H9 (cell line): ENCODE results near the gene IREB2. TPM values are rescaled to one million over a fixed set of nuclear protein-coding genes. Genes with fewer than 3 reads are reported as not detected.

Experiments
- DNase-seq: peaks from one replicate; pipeline ENCODE4 v3.0.0-alpha.2; 2017
- H2AFZ ChIP-seq: one replicate; pipeline ENCODE4 v1.6.1; 2013; ENCODE audit warnings: mild to moderate bottlenecking, low read length, control low read depth, moderate library complexity
- H2AK5ac ChIP-seq: 2 replicates; pipeline ENCODE4 v1.6.1; 2013; ENCODE audit warnings: low read length, control low read depth, mixed read lengths; ENCODE audit not compliant: insufficient read length
- H2BK120ac ChIP-seq: one replicate; pipeline ENCODE4 v1.6.1; 2013; ENCODE audit warnings: low read depth, mild to moderate bottlenecking, low read length, control low read depth, inconsistent platforms; ENCODE audit not compliant: poor library complexity, severe bottlenecking
- H2BK12ac ChIP-seq: 2 replicates; pipeline ENCODE4 v1.6.1; 2013; ENCODE audit warnings: low read length, control low read depth, mixed read lengths, low read depth; ENCODE audit not compliant: insufficient read length
- H2BK15ac ChIP-seq: 2 replicates; pipeline ENCODE4 v1.6.1; 2013; ENCODE audit warnings: low read depth, low read length, control low read depth
- H2BK20ac ChIP-seq: one replicate; pipeline ENCODE4 v1.6.1; 2013; ENCODE audit warnings: low read depth, mild to moderate bottlenecking, low read length, control low read depth, inconsistent platforms; ENCODE audit not compliant: poor library complexity, severe bottlenecking
- H2BK5ac ChIP-seq: 2 replicates; pipeline ENCODE4 v1.6.1; 2013; ENCODE audit warnings: low read length, control low read depth, mixed read lengths; ENCODE audit not compliant: insufficient read length
- H3K14ac ChIP-seq: 2 replicates; pipeline ENCODE4 v1.6.1; 2013; ENCODE audit warnings: low read length, control low read depth; ENCODE audit not compliant: insufficient read depth
- H3K18ac ChIP-seq: 2 replicates; pipeline ENCODE4 v1.6.1; 2013; ENCODE audit warnings: low read depth, mild to moderate bottlenecking, mixed read lengths, low read length, control low read depth; ENCODE audit not compliant: insufficient read length
- H3K23ac ChIP-seq: 2 replicates; pipeline ENCODE4 v1.6.1; 2013; ENCODE audit warnings: low read length, control low read depth, mixed read lengths, low read depth; ENCODE audit not compliant: insufficient read length
- H3K23me2 ChIP-seq: 2 replicates; pipeline ENCODE4 v1.6.1; 2013; ENCODE audit warnings: low read depth, mild to moderate bottlenecking, mixed read lengths, low read length, control low read depth; ENCODE audit not compliant: insufficient read length, poor library complexity, severe bottlenecking
- H3K27ac ChIP-seq: 2 replicates; pipeline ENCODE4 v1.5.1; 2013; ENCODE audit warnings: low read length, control low read depth, mixed read lengths, low read depth; ENCODE audit not compliant: insufficient read length
- H3K27me3 ChIP-seq: 2 replicates; pipeline ENCODE4 v1.6.1; 2013; ENCODE audit warnings: low read length, control low read depth, inconsistent platforms; ENCODE audit not compliant: insufficient read depth
- H3K4ac ChIP-seq: 2 replicates; pipeline ENCODE4 v1.6.1; 2013; ENCODE audit warnings: low read depth, mild to moderate bottlenecking, control low read depth, inconsistent platforms, low read length, moderate library complexity
- H3K4me1 ChIP-seq: 2 replicates; pipeline ENCODE4 v1.6.1; 2013; ENCODE audit warnings: low read length, control low read depth, inconsistent platforms; ENCODE audit not compliant: insufficient read depth
- H3K4me2 ChIP-seq: 2 replicates; pipeline ENCODE4 v1.6.1; 2013; ENCODE audit warnings: low read length, control low read depth, mixed read lengths; ENCODE audit not compliant: insufficient read length, insufficient read depth
- H3K56ac ChIP-seq: 2 replicates; pipeline ENCODE4 v1.6.1; 2013; ENCODE audit warnings: low read depth, mild to moderate bottlenecking, mixed read lengths, low read length, control low read depth; ENCODE audit not compliant: insufficient read length
- H3K79me1 ChIP-seq: 2 replicates; pipeline ENCODE4 v1.6.1; 2013; ENCODE audit warnings: low read depth, mild to moderate bottlenecking, moderate library complexity, low read length, control low read depth, inconsistent platforms; ENCODE audit not compliant: insufficient read depth, poor library complexity, severe bottlenecking
- H3K79me2 ChIP-seq: 2 replicates; pipeline ENCODE4 v1.6.1; 2013; ENCODE audit warnings: low read length, control low read depth, inconsistent platforms; ENCODE audit not compliant: insufficient read depth
- H3K9ac ChIP-seq: 2 replicates; pipeline ENCODE4 v1.6.1; 2013; ENCODE audit warnings: low read length, control low read depth, mixed read lengths; ENCODE audit not compliant: insufficient read length; ENCODE audit errors: extremely low read depth
- H3K9me3 ChIP-seq: one replicate; pipeline ENCODE4 v1.6.1; 2013; ENCODE audit warnings: low read depth, low read length, inconsistent platforms; ENCODE audit not compliant: control insufficient read depth
- H3T11ph ChIP-seq: one replicate; pipeline ENCODE4 v1.6.1; 2013; ENCODE audit warnings: mild to moderate bottlenecking, low read length, control low read depth, inconsistent platforms
- H4K20me1 ChIP-seq: one replicate; pipeline ENCODE4 v1.6.1; 2013; ENCODE audit not compliant: control insufficient read depth, insufficient read length, insufficient read depth
- H4K5ac ChIP-seq: 2 replicates; pipeline ENCODE4 v1.6.1; 2013; ENCODE audit warnings: low read depth, mild to moderate bottlenecking, mixed read lengths, low read length, control low read depth; ENCODE audit not compliant: insufficient read length
- H4K8ac ChIP-seq: replicated peaks from 2 replicates; pipeline ENCODE4 v1.6.1; 2013; ENCODE audit warnings: low read length, control low read depth, mixed read lengths, low read depth; ENCODE audit not compliant: insufficient read length
- H4K91ac ChIP-seq: 2 replicates; pipeline ENCODE4 v1.6.1; 2013; ENCODE audit warnings: low read depth, mild to moderate bottlenecking, moderate library complexity, mixed read lengths, low read length, control low read depth; ENCODE audit not compliant: insufficient read length
- H3K27ac Mint-ChIP-seq, 3 experiments: 2 replicates in 2 of 3; 3 replicates in 1 of 3; pipeline ENCODE4 v1.8.0; 2020 to 2021; ENCODE audit warnings: mixed read lengths in 3 of 3, mild to moderate bottlenecking in 1 of 3, moderate library complexity in 1 of 3
- H3K27me3 Mint-ChIP-seq: 2 replicates; pipeline ENCODE4 v1.8.0; 2021; ENCODE audit warnings: low read depth, mild to moderate bottlenecking, moderate library complexity, mixed read lengths
- H3K36me3 Mint-ChIP-seq, 3 experiments: 2 replicates in 2 of 3; 3 replicates in 1 of 3; pipeline ENCODE4 v1.8.0; 2020 to 2021; ENCODE audit warnings: low read depth in 3 of 3, mixed read lengths in 3 of 3; ENCODE audit not compliant: insufficient read depth in 1 of 3
- H3K4me1 Mint-ChIP-seq, 2 experiments: 2 replicates each; pipeline ENCODE4 v1.8.0; 2020; ENCODE audit warnings: mixed read lengths in 2 of 2
- H3K4me3 Mint-ChIP-seq, 2 experiments: 2 replicates in 1 of 2; 3 replicates in 1 of 2; pipeline ENCODE4 v1.8.0; 2020 to 2021; ENCODE audit warnings: mild to moderate bottlenecking in 2 of 2, mixed read lengths in 2 of 2, moderate library complexity in 1 of 2
- H3K9me3 Mint-ChIP-seq, 2 experiments: 2 replicates in 1 of 2; 3 replicates in 1 of 2; pipeline ENCODE4 v1.8.0; 2020; ENCODE audit warnings: mild to moderate bottlenecking in 2 of 2, mixed read lengths in 2 of 2, moderate library complexity in 1 of 2
- WGBS: extraction: QIAGEN DNeasy Blood & Tissue Kit; methylation state at CpG from one replicate; pipeline ENCODE4 v1.1.7; 2013; ENCODE audit warnings: missing lambda C conversion rate, low lambda C conversion rate, mixed read lengths; ENCODE audit not compliant: insufficient read length; ENCODE audit errors: extremely low coverage; 5-methylcytosine and 5-hydroxymethylcytosine counted together
- total RNA-seq: library from RNA; stranded (reverse); gene quantifications from 2 replicates; pipeline ENCODE4 v1.2.1, GENCODE V29; 2021
- TF ChIP-seq, protein P1 (sequence below): fragments of 200-600 bp; sonication (generic); conservative IDR thresholded peaks from 3 replicates; pipeline ENCODE4 v1.8.0; 2021; ENCODE audit warnings: antibody characterized with exemption, mild to moderate bottlenecking

Gene IREB2
- total RNA-seq, 1 experiment from 2014 or later = 87.6 TPM

DNA sequence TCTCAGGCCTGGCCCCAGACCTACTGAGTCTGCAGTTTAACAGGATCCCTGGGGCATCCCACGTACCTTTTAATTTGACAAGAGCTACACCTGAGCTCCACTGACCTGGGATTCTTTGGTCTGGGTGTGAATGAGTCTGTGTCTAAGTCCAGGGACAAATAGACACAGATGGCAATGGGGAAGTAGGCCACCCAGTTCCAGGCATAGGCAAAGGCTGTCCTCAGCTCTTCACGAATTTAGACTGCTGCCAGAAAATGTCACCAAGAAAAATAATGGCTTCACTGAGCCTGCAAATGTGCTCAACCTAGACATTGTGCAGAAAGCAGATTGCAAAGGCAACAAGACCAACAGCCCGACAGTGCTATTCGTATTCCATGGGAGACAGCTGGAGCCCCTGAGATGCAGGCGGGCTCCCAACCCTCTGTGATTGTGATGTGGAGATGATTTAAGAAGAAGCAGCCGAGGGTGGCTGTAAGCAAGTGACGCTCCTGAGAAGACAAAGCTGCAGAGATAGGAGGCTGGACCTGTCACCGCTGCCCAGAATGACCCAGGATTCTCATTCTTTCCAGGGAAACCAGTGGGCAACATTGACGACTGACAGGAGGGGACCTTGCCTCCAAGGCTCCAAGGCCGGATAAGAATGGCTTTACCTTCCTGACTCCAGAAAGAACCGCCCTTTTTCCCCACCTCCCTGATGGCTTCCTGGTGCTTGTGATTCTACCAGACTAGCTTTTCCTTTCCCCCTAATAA lies 39.8 kb upstream of the IREB2 start:
- no peak overlapping the region for H3K56ac ChIP-seq
- no peak overlapping the region for H2AFZ ChIP-seq
- H4K8ac ChIP-seq = no peak overlapping the region
- no peak overlapping the region for H2BK5ac ChIP-seq
- no peak overlapping the region for H3K27ac ChIP-seq
- WGBS = no CpG with 5 or more reads among the region's 11 CpGs
- H3K4ac ChIP-seq = no peak overlapping the region
- Mint-ChIP-seq H3K4me1 (peaks cover 55 to 56% of the 10 kb centered on the region in 2 experiments), H3K36me3 (no peaks in the 10 kb centered on the region), H3K27me3 (no peaks in the 10 kb centered on the region; the same call in 1 of the 2 replicates), H3K27ac (no peak overlapping the region), H3K4me3 (no peak overlapping the region), H3K9me3 (no peaks in the 10 kb centered on the region; a peak in 1 of 5 replicates)
- H3T11ph ChIP-seq = no peak overlapping the region
- H3K79me2 ChIP-seq = no peaks in the 10 kb centered on the region
- H2AK5ac ChIP-seq = no peak overlapping the region
- no peak overlapping the region for H3K9ac ChIP-seq
- no peaks in the 10 kb centered on the region for H3K79me1 ChIP-seq
- no peaks in the 10 kb centered on the region for H3K23me2 ChIP-seq
- H4K20me1 ChIP-seq = no peaks in the 10 kb centered on the region
- H3K14ac ChIP-seq = no peak overlapping the region
- H2BK15ac ChIP-seq = no peak overlapping the region
- H2BK12ac ChIP-seq = no peak overlapping the region
- H3K4me1 ChIP-seq = peaks cover 3% of the 10 kb centered on the region; the same call in 1 of the 2 replicates
- H3K9me3 ChIP-seq = no peaks in the 10 kb centered on the region
- no peak overlapping the region for H3K18ac ChIP-seq
- H4K91ac ChIP-seq = no peak overlapping the region
- H4K5ac ChIP-seq = no peak overlapping the region
- no peak overlapping the region for H3K4me2 ChIP-seq
- DNase-seq = no peak
- no peak overlapping the region for H2BK20ac ChIP-seq
- H3K27me3 ChIP-seq = no peaks in the 10 kb centered on the region
- no peak overlapping the region for H3K23ac ChIP-seq
- TF ChIP-seq, protein P1, sequence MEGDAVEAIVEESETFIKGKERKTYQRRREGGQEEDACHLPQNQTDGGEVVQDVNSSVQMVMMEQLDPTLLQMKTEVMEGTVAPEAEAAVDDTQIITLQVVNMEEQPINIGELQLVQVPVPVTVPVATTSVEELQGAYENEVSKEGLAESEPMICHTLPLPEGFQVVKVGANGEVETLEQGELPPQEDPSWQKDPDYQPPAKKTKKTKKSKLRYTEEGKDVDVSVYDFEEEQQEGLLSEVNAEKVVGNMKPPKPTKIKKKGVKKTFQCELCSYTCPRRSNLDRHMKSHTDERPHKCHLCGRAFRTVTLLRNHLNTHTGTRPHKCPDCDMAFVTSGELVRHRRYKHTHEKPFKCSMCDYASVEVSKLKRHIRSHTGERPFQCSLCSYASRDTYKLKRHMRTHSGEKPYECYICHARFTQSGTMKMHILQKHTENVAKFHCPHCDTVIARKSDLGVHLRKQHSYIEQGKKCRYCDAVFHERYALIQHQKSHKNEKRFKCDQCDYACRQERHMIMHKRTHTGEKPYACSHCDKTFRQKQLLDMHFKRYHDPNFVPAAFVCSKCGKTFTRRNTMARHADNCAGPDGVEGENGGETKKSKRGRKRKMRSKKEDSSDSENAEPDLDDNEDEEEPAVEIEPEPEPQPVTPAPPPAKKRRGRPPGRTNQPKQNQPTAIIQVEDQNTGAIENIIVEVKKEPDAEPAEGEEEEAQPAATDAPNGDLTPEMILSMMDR = no peak
- H2BK120ac ChIP-seq = no peak overlapping the region
